H9 (cell line): ENCODE data around the gene TMCC3. TPM values are rescaled to one million over a fixed set of nuclear protein-coding genes. Genes with fewer than 3 reads are reported as not detected.

Experiments
- DNase-seq: peaks from one replicate; pipeline ENCODE4 v3.0.0-alpha.2; 2017
- H2AFZ ChIP-seq: one replicate; pipeline ENCODE4 v1.6.1; 2013; ENCODE audit warnings: mild to moderate bottlenecking, low read length, control low read depth, moderate library complexity
- H2AK5ac ChIP-seq: 2 replicates; pipeline ENCODE4 v1.6.1; 2013; ENCODE audit warnings: low read length, control low read depth, mixed read lengths; ENCODE audit not compliant: insufficient read length
- H2BK120ac ChIP-seq: one replicate; pipeline ENCODE4 v1.6.1; 2013; ENCODE audit warnings: low read depth, mild to moderate bottlenecking, low read length, control low read depth, inconsistent platforms; ENCODE audit not compliant: poor library complexity, severe bottlenecking
- H2BK12ac ChIP-seq: 2 replicates; pipeline ENCODE4 v1.6.1; 2013; ENCODE audit warnings: low read length, control low read depth, mixed read lengths, low read depth; ENCODE audit not compliant: insufficient read length
- H2BK15ac ChIP-seq: 2 replicates; pipeline ENCODE4 v1.6.1; 2013; ENCODE audit warnings: low read depth, low read length, control low read depth
- H2BK20ac ChIP-seq: one replicate; pipeline ENCODE4 v1.6.1; 2013; ENCODE audit warnings: low read depth, mild to moderate bottlenecking, low read length, control low read depth, inconsistent platforms; ENCODE audit not compliant: poor library complexity, severe bottlenecking
- H2BK5ac ChIP-seq: 2 replicates; pipeline ENCODE4 v1.6.1; 2013; ENCODE audit warnings: low read length, control low read depth, mixed read lengths; ENCODE audit not compliant: insufficient read length
- H3K14ac ChIP-seq: 2 replicates; pipeline ENCODE4 v1.6.1; 2013; ENCODE audit warnings: low read length, control low read depth; ENCODE audit not compliant: insufficient read depth
- H3K18ac ChIP-seq: 2 replicates; pipeline ENCODE4 v1.6.1; 2013; ENCODE audit warnings: low read depth, mild to moderate bottlenecking, mixed read lengths, low read length, control low read depth; ENCODE audit not compliant: insufficient read length
- H3K23ac ChIP-seq: 2 replicates; pipeline ENCODE4 v1.6.1; 2013; ENCODE audit warnings: low read length, control low read depth, mixed read lengths, low read depth; ENCODE audit not compliant: insufficient read length
- H3K23me2 ChIP-seq: 2 replicates; pipeline ENCODE4 v1.6.1; 2013; ENCODE audit warnings: low read depth, mild to moderate bottlenecking, mixed read lengths, low read length, control low read depth; ENCODE audit not compliant: insufficient read length, poor library complexity, severe bottlenecking
- H3K27ac ChIP-seq: 2 replicates; pipeline ENCODE4 v1.5.1; 2013; ENCODE audit warnings: low read length, control low read depth, mixed read lengths, low read depth; ENCODE audit not compliant: insufficient read length
- H3K27me3 ChIP-seq: 2 replicates; pipeline ENCODE4 v1.6.1; 2013; ENCODE audit warnings: low read length, control low read depth, inconsistent platforms; ENCODE audit not compliant: insufficient read depth
- H3K4ac ChIP-seq: 2 replicates; pipeline ENCODE4 v1.6.1; 2013; ENCODE audit warnings: low read depth, mild to moderate bottlenecking, control low read depth, inconsistent platforms, low read length, moderate library complexity
- H3K4me1 ChIP-seq: 2 replicates; pipeline ENCODE4 v1.6.1; 2013; ENCODE audit warnings: low read length, control low read depth, inconsistent platforms; ENCODE audit not compliant: insufficient read depth
- H3K4me2 ChIP-seq: 2 replicates; pipeline ENCODE4 v1.6.1; 2013; ENCODE audit warnings: low read length, control low read depth, mixed read lengths; ENCODE audit not compliant: insufficient read length, insufficient read depth
- H3K56ac ChIP-seq: 2 replicates; pipeline ENCODE4 v1.6.1; 2013; ENCODE audit warnings: low read depth, mild to moderate bottlenecking, mixed read lengths, low read length, control low read depth; ENCODE audit not compliant: insufficient read length
- H3K79me1 ChIP-seq: 2 replicates; pipeline ENCODE4 v1.6.1; 2013; ENCODE audit warnings: low read depth, mild to moderate bottlenecking, moderate library complexity, low read length, control low read depth, inconsistent platforms; ENCODE audit not compliant: insufficient read depth, poor library complexity, severe bottlenecking
- H3K79me2 ChIP-seq: 2 replicates; pipeline ENCODE4 v1.6.1; 2013; ENCODE audit warnings: low read length, control low read depth, inconsistent platforms; ENCODE audit not compliant: insufficient read depth
- H3K9ac ChIP-seq: 2 replicates; pipeline ENCODE4 v1.6.1; 2013; ENCODE audit warnings: low read length, control low read depth, mixed read lengths; ENCODE audit not compliant: insufficient read length; ENCODE audit errors: extremely low read depth
- H3K9me3 ChIP-seq: one replicate; pipeline ENCODE4 v1.6.1; 2013; ENCODE audit warnings: low read depth, low read length, inconsistent platforms; ENCODE audit not compliant: control insufficient read depth
- H3T11ph ChIP-seq: one replicate; pipeline ENCODE4 v1.6.1; 2013; ENCODE audit warnings: mild to moderate bottlenecking, low read length, control low read depth, inconsistent platforms
- H4K20me1 ChIP-seq: one replicate; pipeline ENCODE4 v1.6.1; 2013; ENCODE audit not compliant: control insufficient read depth, insufficient read length, insufficient read depth
- H4K5ac ChIP-seq: 2 replicates; pipeline ENCODE4 v1.6.1; 2013; ENCODE audit warnings: low read depth, mild to moderate bottlenecking, mixed read lengths, low read length, control low read depth; ENCODE audit not compliant: insufficient read length
- H4K8ac ChIP-seq: replicated peaks from 2 replicates; pipeline ENCODE4 v1.6.1; 2013; ENCODE audit warnings: low read length, control low read depth, mixed read lengths, low read depth; ENCODE audit not compliant: insufficient read length
- H4K91ac ChIP-seq: 2 replicates; pipeline ENCODE4 v1.6.1; 2013; ENCODE audit warnings: low read depth, mild to moderate bottlenecking, moderate library complexity, mixed read lengths, low read length, control low read depth; ENCODE audit not compliant: insufficient read length
- H3K27ac Mint-ChIP-seq, 3 experiments: 2 replicates in 2 of 3; 3 replicates in 1 of 3; pipeline ENCODE4 v1.8.0; 2020 to 2021; ENCODE audit warnings: mixed read lengths in 3 of 3, mild to moderate bottlenecking in 1 of 3, moderate library complexity in 1 of 3
- H3K27me3 Mint-ChIP-seq: 2 replicates; pipeline ENCODE4 v1.8.0; 2021; ENCODE audit warnings: low read depth, mild to moderate bottlenecking, moderate library complexity, mixed read lengths
- H3K36me3 Mint-ChIP-seq, 3 experiments: 2 replicates in 2 of 3; 3 replicates in 1 of 3; pipeline ENCODE4 v1.8.0; 2020 to 2021; ENCODE audit warnings: low read depth in 3 of 3, mixed read lengths in 3 of 3; ENCODE audit not compliant: insufficient read depth in 1 of 3
- H3K4me1 Mint-ChIP-seq, 2 experiments: 2 replicates each; pipeline ENCODE4 v1.8.0; 2020; ENCODE audit warnings: mixed read lengths in 2 of 2
- H3K4me3 Mint-ChIP-seq, 2 experiments: 2 replicates in 1 of 2; 3 replicates in 1 of 2; pipeline ENCODE4 v1.8.0; 2020 to 2021; ENCODE audit warnings: mild to moderate bottlenecking in 2 of 2, mixed read lengths in 2 of 2, moderate library complexity in 1 of 2
- H3K9me3 Mint-ChIP-seq, 2 experiments: 2 replicates in 1 of 2; 3 replicates in 1 of 2; pipeline ENCODE4 v1.8.0; 2020; ENCODE audit warnings: mild to moderate bottlenecking in 2 of 2, mixed read lengths in 2 of 2, moderate library complexity in 1 of 2
- WGBS: extraction: QIAGEN DNeasy Blood & Tissue Kit; methylation state at CpG from one replicate; pipeline ENCODE4 v1.1.7; 2013; ENCODE audit warnings: missing lambda C conversion rate, low lambda C conversion rate, mixed read lengths; ENCODE audit not compliant: insufficient read length; ENCODE audit errors: extremely low coverage; 5-methylcytosine and 5-hydroxymethylcytosine counted together
- total RNA-seq: library from RNA; stranded (reverse); gene quantifications from 2 replicates; pipeline ENCODE4 v1.2.1, GENCODE V29; 2021
- TF ChIP-seq, protein P1 (sequence below): fragments of 200-600 bp; sonication (generic); conservative IDR thresholded peaks from 3 replicates; pipeline ENCODE4 v1.8.0; 2021; ENCODE audit warnings: antibody characterized with exemption, mild to moderate bottlenecking

TMCC3 gene
- total RNA-seq, 1 experiment from 2014 or later: 0.87 TPM

DNA sequence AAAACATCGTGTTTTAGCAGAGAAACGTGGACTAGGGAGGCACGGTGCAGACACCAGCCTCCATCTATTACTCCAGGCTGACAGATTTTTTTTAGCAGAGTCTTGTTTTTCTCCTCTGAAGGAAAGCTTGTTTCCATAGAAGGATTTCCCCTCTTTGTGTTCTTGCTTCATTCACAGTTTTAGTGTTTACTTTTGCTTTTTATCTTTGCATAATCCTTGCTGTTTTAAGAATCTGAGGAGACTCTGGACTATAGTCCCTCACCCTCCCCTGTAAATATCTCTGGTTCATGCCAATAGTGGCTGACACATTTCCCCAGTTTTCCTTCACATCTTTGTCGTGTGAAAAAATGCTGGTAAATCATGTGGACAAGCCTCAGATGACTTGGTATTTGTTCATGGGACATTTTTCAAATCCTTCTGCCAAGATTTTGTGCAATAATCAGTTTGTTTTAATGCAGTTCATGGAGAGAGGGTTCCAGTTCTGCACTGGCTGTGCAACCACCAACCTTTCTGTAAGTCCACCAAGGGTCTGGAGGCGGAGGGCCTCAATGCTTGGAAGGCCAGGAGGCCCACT lies 39.9 kb upstream of the TMCC3 start:
- Histone ChIP-seq H3K4me1 (no peaks in the 10 kb centered on the region), H4K5ac (no peak overlapping the region), H3K23ac (no peak overlapping the region), H2BK12ac (no peak overlapping the region), H2BK15ac (no peak overlapping the region), H3K79me1 (no peaks in the 10 kb centered on the region), H2BK5ac (no peak overlapping the region), H2BK120ac (no peak overlapping the region), H2BK20ac (no peak overlapping the region), H4K20me1 (no peaks in the 10 kb centered on the region), H2AFZ (no peak overlapping the region), H3K56ac (no peak overlapping the region), H4K91ac (no peak overlapping the region), H2AK5ac (no peak overlapping the region), H4K8ac (no peak overlapping the region), H3K9me3 (no peaks in the 10 kb centered on the region), H3K23me2 (no peaks in the 10 kb centered on the region), H3K79me2 (no peaks in the 10 kb centered on the region), H3K18ac (no peak overlapping the region), H3K27me3 (no peaks in the 10 kb centered on the region), H3T11ph (no peak overlapping the region), H3K9ac (no peak overlapping the region), H3K27ac (no peak overlapping the region), H3K14ac (no peak overlapping the region), H3K4ac (no peak overlapping the region), H3K4me2 (no peak overlapping the region)
- Mint-ChIP-seq H3K36me3 (no peaks in the 10 kb centered on the region), H3K27me3 (no peaks in the 10 kb centered on the region), H3K27ac (no peak overlapping the region), H3K9me3 (no peaks in the 10 kb centered on the region), H3K4me1 (0 out of 4 replicates have a peak, but pooled peaks cover 0 to 2% of the 10 kb centered on the region in 2 experiments), H3K4me3 (no peak overlapping the region)
- WGBS: no CpG with 5 or more reads among the region's 5 CpGs
- DNase-seq: no peak
- TF ChIP-seq, protein P1, sequence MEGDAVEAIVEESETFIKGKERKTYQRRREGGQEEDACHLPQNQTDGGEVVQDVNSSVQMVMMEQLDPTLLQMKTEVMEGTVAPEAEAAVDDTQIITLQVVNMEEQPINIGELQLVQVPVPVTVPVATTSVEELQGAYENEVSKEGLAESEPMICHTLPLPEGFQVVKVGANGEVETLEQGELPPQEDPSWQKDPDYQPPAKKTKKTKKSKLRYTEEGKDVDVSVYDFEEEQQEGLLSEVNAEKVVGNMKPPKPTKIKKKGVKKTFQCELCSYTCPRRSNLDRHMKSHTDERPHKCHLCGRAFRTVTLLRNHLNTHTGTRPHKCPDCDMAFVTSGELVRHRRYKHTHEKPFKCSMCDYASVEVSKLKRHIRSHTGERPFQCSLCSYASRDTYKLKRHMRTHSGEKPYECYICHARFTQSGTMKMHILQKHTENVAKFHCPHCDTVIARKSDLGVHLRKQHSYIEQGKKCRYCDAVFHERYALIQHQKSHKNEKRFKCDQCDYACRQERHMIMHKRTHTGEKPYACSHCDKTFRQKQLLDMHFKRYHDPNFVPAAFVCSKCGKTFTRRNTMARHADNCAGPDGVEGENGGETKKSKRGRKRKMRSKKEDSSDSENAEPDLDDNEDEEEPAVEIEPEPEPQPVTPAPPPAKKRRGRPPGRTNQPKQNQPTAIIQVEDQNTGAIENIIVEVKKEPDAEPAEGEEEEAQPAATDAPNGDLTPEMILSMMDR: no peak
